ENCODE measurements around the gene IL1RAP.
"Not testable (repeated sequence)": the region's sequence is repeated elsewhere in the genome, so short reads cannot be mapped to it uniquely, and the experiment has no call there.

IL1RAP gene

DNA sequence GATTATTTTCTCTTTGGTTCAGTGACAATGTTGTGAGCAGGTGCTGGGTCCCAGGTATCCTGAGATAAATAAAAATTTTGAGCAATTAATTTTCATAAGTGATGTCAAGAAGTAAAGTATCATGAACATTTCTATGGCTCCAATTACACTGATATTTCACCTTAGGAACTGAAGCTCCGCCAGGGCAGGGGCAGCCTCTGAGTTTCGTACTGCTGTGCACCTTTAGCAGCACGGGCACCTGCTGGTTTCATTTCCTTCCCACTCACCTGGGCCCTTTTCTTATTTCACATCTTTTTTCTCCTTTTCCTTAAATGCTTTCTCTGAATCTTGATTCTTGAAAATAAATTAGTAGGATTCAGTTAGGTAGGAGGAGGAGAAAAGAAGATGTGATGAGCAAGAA lies 1.2 kb upstream of the IL1RAP start:
- Histone ChIP-seq H3K36me3 (ENCODE audit: control insufficient read depth, insufficient read depth, low read length) (no peaks in the 10 kb centered on the region), H3K9me3 (ENCODE audit: control insufficient read depth, low read length) (no peaks in the 10 kb centered on the region), H3K27ac (ENCODE audit: low read depth, low read length, severe bottlenecking) (no peak overlapping the region), H3K4me3 (ENCODE audit: extremely low read depth, insufficient read depth, low read length, poor library complexity, severe bottlenecking) (no peak overlapping the region), H3K4me1 (ENCODE audit: control insufficient read depth, insufficient read depth, low read length, poor library complexity, severe bottlenecking) (no peaks in the 10 kb centered on the region)
- 94 to 100% methylated on average over 1 to 3 of the region's 3 CpGs for WGBS, 2 experiments (ENCODE audit: insufficient coverage in 2 of 2)

GRCh38 chr3:190514413-190515153 lies 698 bp downstream of the IL1RAP start:
- Histone ChIP-seq H3K4me1 (ENCODE audit: control insufficient read depth, insufficient read depth, low read length, poor library complexity, severe bottlenecking) (no peaks in the 10 kb centered on the region), H3K27ac (ENCODE audit: low read depth, low read length, severe bottlenecking) (peak overlapping the region; percentile 26), H3K9me3 (ENCODE audit: control insufficient read depth, low read length) (no peaks in the 10 kb centered on the region), H3K4me3 (ENCODE audit: extremely low read depth, insufficient read depth, low read length, poor library complexity, severe bottlenecking) (peak overlapping the region; percentile 75), H3K36me3 (ENCODE audit: control insufficient read depth, insufficient read depth, low read length) (no peaks in the 10 kb centered on the region)
- WGBS, 2 experiments (ENCODE audit: insufficient coverage in 2 of 2), result 5 to 13% methylated on average over 4 to 8 of the region's 29 CpGs

- H3K4me1 ChIP-seq (ENCODE audit: control insufficient read depth, insufficient read depth, low read length, poor library complexity, severe bottlenecking), result no peaks in the 10 kb centered on the region
- no peaks in the 10 kb centered on the region for H3K36me3 ChIP-seq (ENCODE audit: control insufficient read depth, insufficient read depth, low read length)
- no peaks in the 10 kb centered on the region for H3K9me3 ChIP-seq (ENCODE audit: control insufficient read depth, low read length)
- no CpG with 5 or more reads among the region's 1 CpG for WGBS, 2 experiments (ENCODE audit: insufficient coverage in 2 of 2)
- no peak overlapping the region for H3K27ac ChIP-seq (ENCODE audit: low read depth, low read length, severe bottlenecking)
- H3K4me3 ChIP-seq (ENCODE audit: extremely low read depth, insufficient read depth, low read length, poor library complexity, severe bottlenecking), result no peak overlapping the region
Observed at GRCh38 chr3:190516416-190516815, 2.5 kb downstream of the IL1RAP start.

- Histone ChIP-seq H3K27ac (ENCODE audit: low read depth, low read length, severe bottlenecking) (no peak overlapping the region), H3K9me3 (ENCODE audit: control insufficient read depth, low read length) (no peaks in the 10 kb centered on the region), H3K4me3 (ENCODE audit: extremely low read depth, insufficient read depth, low read length, poor library complexity, severe bottlenecking) (no peak overlapping the region), H3K36me3 (ENCODE audit: control insufficient read depth, insufficient read depth, low read length) (no peaks in the 10 kb centered on the region), H3K4me1 (ENCODE audit: control insufficient read depth, insufficient read depth, low read length, poor library complexity, severe bottlenecking) (no peaks in the 10 kb centered on the region)
- WGBS, 2 experiments (ENCODE audit: insufficient coverage in 2 of 2), result 100% methylated on average over 1 to 2 of the region's 3 CpGs
Observed at GRCh38 chr3:190517687-190518086, 3.8 kb downstream of the IL1RAP start.

DNA sequence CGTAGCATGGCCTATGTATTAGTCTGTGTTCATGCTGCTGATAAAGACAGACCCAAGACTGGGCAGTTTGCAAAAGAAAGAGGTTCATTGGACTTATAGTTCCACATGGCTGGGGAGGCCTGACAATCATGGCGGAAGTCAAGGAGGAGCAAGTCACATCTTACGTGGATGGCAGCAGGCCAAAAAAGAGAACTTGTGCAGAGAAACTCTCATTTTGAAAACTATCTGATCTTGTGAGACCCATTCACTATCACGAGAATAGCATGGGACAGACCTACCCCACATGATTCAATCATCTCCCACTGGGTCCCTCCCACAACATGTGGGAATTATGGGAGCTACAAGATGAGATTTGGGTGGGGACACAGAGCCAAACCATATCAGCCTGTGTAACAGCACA lies 4.6 kb downstream of the IL1RAP start:
- H3K36me3 ChIP-seq (ENCODE audit: control insufficient read depth, insufficient read depth, low read length), result not testable (repeated sequence)
- WGBS, 2 experiments (ENCODE audit: insufficient coverage in 2 of 2), result 83 to 96% methylated on average over 3 of the region's 4 CpGs

GRCh38 chr3:190519886-190520285 lies 6.0 kb downstream of the IL1RAP start:
- H3K4me1 ChIP-seq (ENCODE audit: control insufficient read depth, insufficient read depth, low read length, poor library complexity, severe bottlenecking), result no peaks in the 10 kb centered on the region
- H3K9me3 ChIP-seq (ENCODE audit: control insufficient read depth, low read length), result no peaks in the 10 kb centered on the region
- H3K27ac ChIP-seq (ENCODE audit: low read depth, low read length, severe bottlenecking), result no peak overlapping the region
- 86 to 100% methylated on average over 1 of the region's 1 CpG for WGBS, 2 experiments (ENCODE audit: insufficient coverage in 2 of 2)
- H3K4me3 ChIP-seq (ENCODE audit: extremely low read depth, insufficient read depth, low read length, poor library complexity, severe bottlenecking), result no peak overlapping the region
- H3K36me3 ChIP-seq (ENCODE audit: control insufficient read depth, insufficient read depth, low read length), result no peaks in the 10 kb centered on the region

More for the DNA sequence above, 4.6 kb downstream of the IL1RAP start:
- H3K9me3 ChIP-seq (ENCODE audit: control insufficient read depth, low read length); H3K4me1 ChIP-seq (ENCODE audit: control insufficient read depth, insufficient read depth, low read length, poor library complexity, severe bottlenecking); H3K4me3 ChIP-seq (ENCODE audit: extremely low read depth, insufficient read depth, low read length, poor library complexity, severe bottlenecking); H3K27ac ChIP-seq (ENCODE audit: low read depth, low read length, severe bottlenecking): not testable (repeated sequence)

DNA sequence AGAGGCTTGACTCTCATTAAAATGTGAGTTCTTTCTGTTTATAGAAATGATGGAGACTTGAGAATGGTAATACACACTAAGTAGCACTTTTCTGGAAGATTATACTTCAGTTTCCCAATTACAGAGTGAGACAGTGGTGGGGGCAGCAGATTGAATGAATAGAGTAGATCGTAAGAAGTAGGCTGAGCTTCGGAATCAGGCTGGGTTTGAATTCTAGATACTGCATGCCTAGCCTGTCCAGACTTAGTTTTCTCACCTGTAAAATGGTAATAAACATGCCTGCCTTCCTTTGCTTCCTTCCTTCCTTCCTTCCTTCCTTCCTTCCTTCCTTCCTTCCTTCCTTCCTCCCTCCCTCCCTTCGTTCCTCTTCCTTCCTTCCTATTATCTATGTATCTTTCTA lies 8.1 kb downstream of the IL1RAP start:
- no peaks in the 10 kb centered on the region for H3K4me1 ChIP-seq (ENCODE audit: control insufficient read depth, insufficient read depth, low read length, poor library complexity, severe bottlenecking)
- no peaks in the 10 kb centered on the region for H3K36me3 ChIP-seq (ENCODE audit: control insufficient read depth, insufficient read depth, low read length)
- no peak overlapping the region for H3K27ac ChIP-seq (ENCODE audit: low read depth, low read length, severe bottlenecking)
- no peaks in the 10 kb centered on the region for H3K9me3 ChIP-seq (ENCODE audit: control insufficient read depth, low read length)
- no peak overlapping the region for H3K4me3 ChIP-seq (ENCODE audit: extremely low read depth, insufficient read depth, low read length, poor library complexity, severe bottlenecking)
- WGBS, 2 experiments (ENCODE audit: insufficient coverage in 2 of 2), result 100% methylated on average over 2 of the region's 3 CpGs; no CpG with 5 or more reads in 1 of the 2 experiments

DNA sequence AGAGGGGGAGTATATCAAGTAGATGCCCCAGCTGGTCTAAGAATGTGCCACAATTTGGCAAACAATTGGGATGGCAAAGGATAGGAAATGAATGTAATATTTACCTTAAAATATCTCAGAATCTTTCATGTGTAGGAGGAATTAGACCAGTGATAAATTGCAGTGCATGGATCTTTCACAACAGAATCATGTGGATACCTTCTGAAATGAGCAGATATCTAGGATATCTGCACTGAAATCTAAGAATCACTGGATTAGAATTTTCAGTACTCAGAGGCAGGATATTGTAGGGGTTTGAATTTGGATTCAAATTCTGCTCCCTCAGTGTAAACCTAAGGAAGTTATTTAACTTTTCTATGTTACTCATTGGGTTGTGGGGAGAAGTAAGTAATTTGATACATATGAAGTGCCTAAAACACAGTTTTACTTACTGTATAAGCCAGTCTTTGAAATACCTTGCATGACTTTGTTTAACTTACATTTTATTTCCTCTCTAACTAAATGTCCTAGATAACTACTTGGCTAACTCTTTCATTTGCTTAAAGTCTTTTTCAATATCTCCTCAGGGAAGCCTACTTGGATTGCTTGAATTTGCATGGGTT lies 8.8 kb downstream of the IL1RAP start:
- Histone ChIP-seq H3K4me3 (ENCODE audit: extremely low read depth, insufficient read depth, low read length, poor library complexity, severe bottlenecking) (no peak overlapping the region), H3K4me1 (ENCODE audit: control insufficient read depth, insufficient read depth, low read length, poor library complexity, severe bottlenecking) (no peaks in the 10 kb centered on the region), H3K9me3 (ENCODE audit: control insufficient read depth, low read length) (no peaks in the 10 kb centered on the region), H3K36me3 (ENCODE audit: control insufficient read depth, insufficient read depth, low read length) (no peaks in the 10 kb centered on the region), H3K27ac (ENCODE audit: low read depth, low read length, severe bottlenecking) (no peak overlapping the region)

GRCh38 chr3:190524942-190525341 lies 11.1 kb downstream of the IL1RAP start:
- Histone ChIP-seq H3K4me3 (ENCODE audit: extremely low read depth, insufficient read depth, low read length, poor library complexity, severe bottlenecking) (no peak overlapping the region), H3K36me3 (ENCODE audit: control insufficient read depth, insufficient read depth, low read length) (no peaks in the 10 kb centered on the region), H3K4me1 (ENCODE audit: control insufficient read depth, insufficient read depth, low read length, poor library complexity, severe bottlenecking) (no peaks in the 10 kb centered on the region), H3K9me3 (ENCODE audit: control insufficient read depth, low read length) (no peaks in the 10 kb centered on the region), H3K27ac (ENCODE audit: low read depth, low read length, severe bottlenecking) (no peak overlapping the region)
- WGBS, 2 experiments (ENCODE audit: insufficient coverage in 2 of 2), result 94 to 100% methylated on average over 1 of the region's 1 CpG

- WGBS, 2 experiments (ENCODE audit: insufficient coverage in 2 of 2), result no CpG with 5 or more reads among the region's 2 CpGs
- H3K4me3 ChIP-seq (ENCODE audit: extremely low read depth, insufficient read depth, low read length, poor library complexity, severe bottlenecking), result no peak overlapping the region
- H3K36me3 ChIP-seq (ENCODE audit: control insufficient read depth, insufficient read depth, low read length), result no peaks in the 10 kb centered on the region
- H3K9me3 ChIP-seq (ENCODE audit: control insufficient read depth, low read length), result no peaks in the 10 kb centered on the region
- H3K27ac ChIP-seq (ENCODE audit: low read depth, low read length, severe bottlenecking), result no peak overlapping the region
- no peaks in the 10 kb centered on the region for H3K4me1 ChIP-seq (ENCODE audit: control insufficient read depth, insufficient read depth, low read length, poor library complexity, severe bottlenecking)
Observed at GRCh38 chr3:190525634-190526033, 11.7 kb downstream of the IL1RAP start.

Measured in mesodermal cell (in vitro differentiated cells).